Smooth muscle cell (in vitro differentiated cells): ENCODE measurements around the gene PTPRG. TPM values are rescaled to one million over a fixed set of nuclear protein-coding genes. Genes with fewer than 3 reads are reported as not detected.

Experiments used
- DNase-seq: peaks from one replicate; lab custom pipeline; 2025; ENCODE audit not compliant: unreplicated experiment; lab: John Stamatoyannopoulos, UW
- H2AFZ ChIP-seq: fragments of 200-600 bp; sonication (generic); 2 replicates; pipeline ENCODE4 v1.6.0; 2016; ENCODE audit warnings: antibody characterized with exemption, low read depth, mild to moderate bottlenecking
- H3F3A ChIP-seq: fragments of 200-600 bp; sonication (generic); 2 replicates; pipeline ENCODE4 v1.6.0; 2017; ENCODE audit warnings: antibody characterized with exemption, low read depth
- H3K27ac ChIP-seq: fragments of 200-600 bp; sonication (generic); 2 replicates; pipeline ENCODE4 v1.5.1; 2016; ENCODE audit warnings: low read depth, mild to moderate bottlenecking
- H3K27me3 ChIP-seq: fragments of 200-600 bp; sonication (generic); 2 replicates; pipeline ENCODE4 v1.6.1; 2016; ENCODE audit warnings: low read depth, mild to moderate bottlenecking
- H3K36me3 ChIP-seq: fragments of 200-600 bp; sonication (generic); 2 replicates; pipeline ENCODE4 v1.5.1; 2016; ENCODE audit warnings: low read depth
- H3K4me1 ChIP-seq: fragments of 200-600 bp; sonication (generic); 2 replicates; pipeline ENCODE4 v1.5.1; 2016; ENCODE audit warnings: low read depth
- H3K4me2 ChIP-seq: fragments of 200-600 bp; sonication (generic); 2 replicates; pipeline ENCODE4 v1.6.0; 2016; ENCODE audit warnings: mild to moderate bottlenecking
- H3K4me3 ChIP-seq: fragments of 200-600 bp; sonication (generic); 2 replicates; pipeline ENCODE4 v1.5.1; 2016; ENCODE audit warnings: mild to moderate bottlenecking
- H3K79me2 ChIP-seq: fragments of 200-600 bp; sonication (generic); 2 replicates; pipeline ENCODE4 v1.6.0; 2016; ENCODE audit warnings: low read depth, mild to moderate bottlenecking
- H3K9ac ChIP-seq: fragments of 200-600 bp; sonication (generic); 2 replicates; pipeline ENCODE4 v1.6.0; 2016; ENCODE audit warnings: low read depth
- H3K9me3 ChIP-seq: fragments of 200-600 bp; sonication (generic); replicated peaks from 2 replicates; pipeline ENCODE4 v1.5.1; 2016; ENCODE audit warnings: low read depth
- H4K20me1 ChIP-seq: fragments of 200-600 bp; sonication (generic); 2 replicates; pipeline ENCODE4 v1.6.0; 2016; ENCODE audit warnings: low read depth
- WGBS: methylation state at CpG from one replicate; pipeline ENCODE4 v1.1.7; 2016; ENCODE audit warnings: low lambda C conversion rate; 5-methylcytosine and 5-hydroxymethylcytosine counted together
- polyA plus RNA-seq: library from polyadenylated mRNA; unstranded; fragments of >200 nt; fragmentation: Nextera tagmentation; extraction: Ambion mirVana; gene quantifications from 2 replicates; pipeline ENCODE4 v1.2.1, GENCODE V29; 2016
- total RNA-seq: library from RNA; depleted of rRNA; stranded (reverse); fragments of >200 nt; gene quantifications from 2 replicates; pipeline ENCODE4 v1.2.3, GENCODE V29; 2014
- TF ChIP-seq, protein P1 (sequence below): fragments of 200-600 bp; sonication (generic); IDR thresholded peaks from 2 replicates; pipeline ENCODE4 v1.5.1; 2017; ENCODE audit warnings: borderline replicate concordance, mild to moderate bottlenecking, antibody characterized with exemption; ENCODE audit not compliant: insufficient read depth, poor library complexity, severe bottlenecking

PTPRG gene
- total and polyA plus RNA-seq, 2 experiments from 2014 or later, result 21.2 to 87.3 TPM

DNA sequence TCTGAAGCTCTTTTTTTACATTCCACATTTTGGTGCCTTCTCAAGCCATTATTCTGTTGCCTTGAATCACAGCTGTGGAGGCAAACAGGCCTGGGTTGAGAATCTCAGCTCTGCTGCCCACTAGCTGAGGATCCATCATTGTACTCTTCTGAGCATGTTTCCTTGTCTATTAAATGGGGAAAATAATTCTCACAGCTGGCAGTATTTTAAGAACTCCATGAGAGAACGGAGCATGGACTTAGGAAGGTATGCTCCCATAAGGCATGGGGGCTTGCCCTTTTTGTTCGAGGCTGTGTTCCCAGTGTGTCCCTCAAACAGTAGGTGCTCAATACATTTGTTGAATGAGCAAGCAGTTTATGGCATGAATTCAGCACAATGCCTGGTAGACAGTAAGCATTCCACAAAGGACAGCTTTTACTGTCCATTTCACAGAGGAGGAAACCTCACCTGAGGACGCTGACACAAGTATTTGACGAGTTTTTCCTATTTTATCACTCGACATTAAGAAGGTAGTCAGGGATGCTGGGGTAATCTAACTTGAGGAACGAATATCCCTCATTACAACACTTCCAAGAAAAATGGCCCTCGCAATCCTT, 2.1 kb upstream of the PTPRG start:
- Histone ChIP-seq H3K36me3 (no peaks in the 10 kb centered on the region), H3K79me2 (peaks cover 24% of the 10 kb centered on the region), H3K27me3 (no peaks in the 10 kb centered on the region), H3K4me3 (peak overlapping the region; percentile 97), H3K9me3 (no peaks in the 10 kb centered on the region), H3K9ac (no peak overlapping the region), H4K20me1 (peaks cover 24% of the 10 kb centered on the region), H3K4me1 (no peaks in the 10 kb centered on the region), H3K4me2 (peak overlapping the region; percentile 99), H2AFZ (no peak overlapping the region), H3F3A (peaks cover 18% of the 10 kb centered on the region), H3K27ac (peak overlapping the region; percentile 90)
- TF ChIP-seq, protein P1, sequence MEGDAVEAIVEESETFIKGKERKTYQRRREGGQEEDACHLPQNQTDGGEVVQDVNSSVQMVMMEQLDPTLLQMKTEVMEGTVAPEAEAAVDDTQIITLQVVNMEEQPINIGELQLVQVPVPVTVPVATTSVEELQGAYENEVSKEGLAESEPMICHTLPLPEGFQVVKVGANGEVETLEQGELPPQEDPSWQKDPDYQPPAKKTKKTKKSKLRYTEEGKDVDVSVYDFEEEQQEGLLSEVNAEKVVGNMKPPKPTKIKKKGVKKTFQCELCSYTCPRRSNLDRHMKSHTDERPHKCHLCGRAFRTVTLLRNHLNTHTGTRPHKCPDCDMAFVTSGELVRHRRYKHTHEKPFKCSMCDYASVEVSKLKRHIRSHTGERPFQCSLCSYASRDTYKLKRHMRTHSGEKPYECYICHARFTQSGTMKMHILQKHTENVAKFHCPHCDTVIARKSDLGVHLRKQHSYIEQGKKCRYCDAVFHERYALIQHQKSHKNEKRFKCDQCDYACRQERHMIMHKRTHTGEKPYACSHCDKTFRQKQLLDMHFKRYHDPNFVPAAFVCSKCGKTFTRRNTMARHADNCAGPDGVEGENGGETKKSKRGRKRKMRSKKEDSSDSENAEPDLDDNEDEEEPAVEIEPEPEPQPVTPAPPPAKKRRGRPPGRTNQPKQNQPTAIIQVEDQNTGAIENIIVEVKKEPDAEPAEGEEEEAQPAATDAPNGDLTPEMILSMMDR, result no peak
- DNase-seq, result no peak
- 28% methylated on average over 7 of the region's 7 CpGs for WGBS

DNA sequence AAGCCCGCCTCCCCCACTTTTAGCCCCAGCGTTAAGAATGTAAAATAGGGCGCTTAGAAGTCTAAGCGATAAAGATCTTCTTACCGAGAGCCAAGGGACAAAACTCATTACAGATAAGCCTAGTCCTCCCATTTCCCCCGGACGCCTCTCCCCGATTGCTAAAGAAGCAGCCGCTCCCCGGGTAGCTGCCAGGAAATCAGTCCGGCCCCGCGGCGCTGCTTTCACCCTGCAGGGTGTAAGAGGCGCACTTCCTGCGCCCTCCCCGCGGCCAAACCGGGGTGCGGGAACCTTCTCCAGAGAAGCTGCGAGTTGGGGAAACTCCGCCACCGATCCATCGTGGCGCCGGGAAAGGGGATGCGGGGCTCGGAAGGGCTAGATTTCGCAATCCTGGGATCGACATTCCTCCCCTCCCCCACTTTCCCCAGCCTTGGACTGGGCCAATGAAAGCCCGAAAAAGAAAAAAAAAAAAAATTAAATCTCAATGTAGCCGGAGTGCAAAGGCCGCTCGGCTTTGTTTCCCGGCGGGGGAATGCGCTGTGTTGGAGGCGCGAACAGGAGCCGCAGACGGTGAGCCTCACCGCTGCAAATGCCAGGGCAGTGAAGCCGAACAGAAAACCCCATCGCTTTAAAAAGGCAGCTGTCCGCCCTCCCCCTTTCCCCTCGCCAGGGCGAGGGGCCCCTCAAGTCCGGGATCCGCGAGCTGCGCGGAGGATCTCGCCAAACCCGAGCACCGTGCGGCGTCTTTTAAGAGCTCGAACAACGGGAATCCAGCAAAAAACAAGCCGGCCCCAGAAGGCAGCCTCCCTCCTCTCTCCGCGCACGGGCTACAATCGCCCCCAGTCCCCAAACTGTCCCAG, 626 bp upstream of the PTPRG start:
- Histone ChIP-seq H3K4me3 (peak overlapping the region; percentile 97), H3K79me2 (peaks cover 39% of the 10 kb centered on the region), H3K27me3 (no peaks in the 10 kb centered on the region), H3K9me3 (no peaks in the 10 kb centered on the region), H3K36me3 (no peaks in the 10 kb centered on the region), H3K4me1 (peaks cover 11% of the 10 kb centered on the region), H3K9ac (peak overlapping the region; percentile 89), H4K20me1 (peaks cover 39% of the 10 kb centered on the region), H3K27ac (peak overlapping the region; percentile 90), H2AFZ (peak overlapping the region; percentile 79), H3K4me2 (peak overlapping the region; percentile 99), H3F3A (peaks cover 18% of the 10 kb centered on the region)
- under 1% methylated on average over 59 of the region's 64 CpGs for WGBS
- TF ChIP-seq, protein P1, result no peak
- DNase-seq, result peak; percentile 79

DNA sequence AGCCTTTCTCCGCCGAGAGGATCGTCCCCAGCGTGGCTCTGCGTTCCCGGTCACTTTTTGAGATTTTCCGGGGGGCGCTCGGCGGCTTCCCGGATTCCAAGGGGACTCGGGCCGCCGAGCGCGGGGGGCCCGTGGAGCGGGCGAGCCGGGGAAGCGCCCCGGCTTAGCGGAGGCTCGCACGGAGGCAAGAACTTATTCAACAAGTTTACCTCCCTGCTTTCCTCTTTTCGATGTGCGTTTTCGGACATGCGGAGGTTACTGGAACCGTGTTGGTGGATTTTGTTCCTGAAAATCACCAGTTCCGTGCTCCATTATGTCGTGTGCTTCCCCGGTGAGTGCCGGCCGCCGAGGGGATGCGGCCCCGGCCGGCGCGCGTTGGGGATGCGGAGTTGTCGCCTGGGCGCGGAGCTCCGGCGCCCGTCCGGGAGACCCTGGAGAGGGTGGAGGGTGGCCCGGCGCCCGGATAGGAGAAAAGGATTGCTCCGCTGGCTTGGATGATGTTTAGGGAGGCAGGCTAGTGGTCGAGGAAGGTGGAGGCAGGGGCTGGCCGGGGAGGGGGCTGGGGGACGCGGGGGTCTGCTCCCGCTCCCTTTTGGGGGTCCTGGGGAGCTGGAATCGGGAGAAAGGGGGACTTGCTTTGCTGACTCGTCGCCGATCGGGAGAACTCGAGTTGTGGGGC, 810 bp downstream of the PTPRG start:
- 1% methylated on average over 60 of the region's 65 CpGs for WGBS
- no peak for DNase-seq

More for the DNA sequence above, 810 bp downstream of the PTPRG start:
- Histone ChIP-seq H3K27me3 (no peaks in the 10 kb centered on the region), H4K20me1 (peaks cover 53% of the 10 kb centered on the region), H3K36me3 (no peaks in the 10 kb centered on the region), H3K79me2 (peaks cover 53% of the 10 kb centered on the region), H3F3A (peaks cover 18% of the 10 kb centered on the region), H3K4me3 (peak overlapping the region; percentile 97), H3K4me1 (peaks cover 12% of the 10 kb centered on the region), H3K4me2 (peak overlapping the region; percentile 99), H3K27ac (peak overlapping the region; percentile 90), H3K9me3 (no peaks in the 10 kb centered on the region), H3K9ac (peak overlapping the region; percentile 61), H2AFZ (peak overlapping the region; percentile 85)
- TF ChIP-seq, protein P1, result no peak
